GM13976 (cell line): ENCODE data around the gene BCL11B.

Source experiments
- DNase-seq: peaks from one replicate; pipeline ENCODE4 v3.0.0; 2012; ENCODE audit warnings: low spot score
- in situ Hi-C: fragments of 300-500 bp; cut with MboI; formaldehyde crosslinking; loops from one replicate; pipeline ENCODE4 v1.12.0; 2022; ENCODE audit warnings: low sequenced_read_pairs, mixed read lengths, inconsistent platforms; ENCODE audit not compliant: unreplicated experiment
- TF ChIP-seq, protein P1 (sequence below): IDR thresholded peaks from 2 replicates; pipeline ENCODE4 v1.5.1; 2012; ENCODE audit warnings: borderline replicate concordance, mild to moderate bottlenecking; ENCODE audit not compliant: insufficient read depth; ENCODE audit errors: extremely low read depth, missing control alignments, control extremely low read depth

The BCL11B gene

DNA sequence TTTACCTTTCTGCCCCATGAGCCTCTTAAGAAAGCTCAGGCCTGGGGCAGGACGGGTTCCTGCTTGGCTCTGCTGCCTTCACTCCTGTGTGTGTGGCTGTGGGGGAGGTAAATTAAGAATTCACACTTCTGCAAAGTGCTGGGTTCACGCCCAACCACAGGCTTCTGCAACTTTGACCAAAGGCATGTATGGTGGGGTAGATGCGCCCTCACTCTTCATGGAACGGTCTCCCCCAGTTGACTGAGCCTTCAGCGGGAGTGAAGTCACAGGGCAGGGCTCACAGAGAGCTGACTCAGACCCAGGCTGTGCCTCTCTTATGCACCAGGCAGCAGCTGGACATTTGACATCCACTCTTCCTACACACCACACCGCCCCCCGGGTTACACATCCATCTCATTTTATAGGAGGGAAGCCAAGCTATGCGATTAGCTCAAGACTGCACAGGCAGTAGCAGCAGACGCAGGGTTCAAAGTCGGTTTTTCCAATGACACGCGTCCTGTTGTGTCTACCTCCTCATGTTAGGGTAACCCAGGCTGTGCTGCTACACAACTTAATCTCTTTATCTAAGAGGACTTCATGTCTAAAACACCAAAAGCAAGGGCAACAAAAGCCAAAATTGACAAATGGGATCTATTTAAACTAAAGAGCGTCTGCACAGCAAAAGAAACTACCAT lies 15.4 kb upstream of the BCL11B start:
- TF ChIP-seq, protein P1, sequence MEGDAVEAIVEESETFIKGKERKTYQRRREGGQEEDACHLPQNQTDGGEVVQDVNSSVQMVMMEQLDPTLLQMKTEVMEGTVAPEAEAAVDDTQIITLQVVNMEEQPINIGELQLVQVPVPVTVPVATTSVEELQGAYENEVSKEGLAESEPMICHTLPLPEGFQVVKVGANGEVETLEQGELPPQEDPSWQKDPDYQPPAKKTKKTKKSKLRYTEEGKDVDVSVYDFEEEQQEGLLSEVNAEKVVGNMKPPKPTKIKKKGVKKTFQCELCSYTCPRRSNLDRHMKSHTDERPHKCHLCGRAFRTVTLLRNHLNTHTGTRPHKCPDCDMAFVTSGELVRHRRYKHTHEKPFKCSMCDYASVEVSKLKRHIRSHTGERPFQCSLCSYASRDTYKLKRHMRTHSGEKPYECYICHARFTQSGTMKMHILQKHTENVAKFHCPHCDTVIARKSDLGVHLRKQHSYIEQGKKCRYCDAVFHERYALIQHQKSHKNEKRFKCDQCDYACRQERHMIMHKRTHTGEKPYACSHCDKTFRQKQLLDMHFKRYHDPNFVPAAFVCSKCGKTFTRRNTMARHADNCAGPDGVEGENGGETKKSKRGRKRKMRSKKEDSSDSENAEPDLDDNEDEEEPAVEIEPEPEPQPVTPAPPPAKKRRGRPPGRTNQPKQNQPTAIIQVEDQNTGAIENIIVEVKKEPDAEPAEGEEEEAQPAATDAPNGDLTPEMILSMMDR, result no peak
- in situ Hi-C loops, result no loop called here
- peak; percentile 53 for DNase-seq

- TF ChIP-seq, protein P1, result no peak
- in situ Hi-C loops, result no loop called here
These were observed 14.8 kb upstream of the BCL11B start for GRCh38 chr14:99286761-99287160.

DNA sequence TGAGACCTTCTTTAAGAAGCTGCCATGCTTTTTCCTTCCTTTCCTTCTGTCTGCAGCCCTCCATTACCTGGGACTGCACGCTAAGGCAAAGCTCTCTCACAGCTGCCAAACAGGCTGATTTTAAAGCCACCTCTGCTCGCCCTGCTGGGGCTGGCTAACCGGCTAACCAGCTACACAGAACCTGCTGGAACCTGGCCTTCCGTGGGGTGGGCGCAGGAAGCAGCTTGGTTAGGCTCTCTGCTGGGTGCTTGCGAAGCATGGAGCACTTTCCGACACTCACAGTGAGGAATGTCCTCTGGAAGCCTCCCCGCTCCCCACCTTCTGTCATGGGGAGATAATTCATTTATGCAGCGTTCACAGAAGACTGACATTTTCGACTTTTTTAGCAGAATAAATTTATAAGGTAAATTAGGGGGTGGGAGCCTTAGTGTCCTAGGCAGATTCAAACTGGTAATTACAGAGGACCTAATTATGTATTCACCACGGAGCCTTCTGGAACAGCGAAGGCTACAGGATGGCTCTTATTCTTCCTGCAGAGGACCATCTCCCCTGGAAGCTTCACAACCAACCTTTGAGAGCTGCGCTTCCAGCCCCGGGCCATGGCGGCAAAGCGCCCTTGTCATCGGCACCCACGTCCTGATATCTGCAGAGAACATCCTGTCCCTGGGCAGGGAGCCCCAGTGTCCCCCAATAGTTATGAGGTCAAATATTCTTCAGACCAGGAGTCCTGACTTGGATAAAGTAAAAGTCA lies 12.4 kb upstream of the BCL11B start:
- in situ Hi-C loops, result no loop called here
- TF ChIP-seq, protein P1, result no peak
- peak; percentile 16 for DNase-seq

More at GRCh38 chr14:99286761-99287160, 14.8 kb upstream of the BCL11B start:
- peak; percentile 60 for DNase-seq

DNA sequence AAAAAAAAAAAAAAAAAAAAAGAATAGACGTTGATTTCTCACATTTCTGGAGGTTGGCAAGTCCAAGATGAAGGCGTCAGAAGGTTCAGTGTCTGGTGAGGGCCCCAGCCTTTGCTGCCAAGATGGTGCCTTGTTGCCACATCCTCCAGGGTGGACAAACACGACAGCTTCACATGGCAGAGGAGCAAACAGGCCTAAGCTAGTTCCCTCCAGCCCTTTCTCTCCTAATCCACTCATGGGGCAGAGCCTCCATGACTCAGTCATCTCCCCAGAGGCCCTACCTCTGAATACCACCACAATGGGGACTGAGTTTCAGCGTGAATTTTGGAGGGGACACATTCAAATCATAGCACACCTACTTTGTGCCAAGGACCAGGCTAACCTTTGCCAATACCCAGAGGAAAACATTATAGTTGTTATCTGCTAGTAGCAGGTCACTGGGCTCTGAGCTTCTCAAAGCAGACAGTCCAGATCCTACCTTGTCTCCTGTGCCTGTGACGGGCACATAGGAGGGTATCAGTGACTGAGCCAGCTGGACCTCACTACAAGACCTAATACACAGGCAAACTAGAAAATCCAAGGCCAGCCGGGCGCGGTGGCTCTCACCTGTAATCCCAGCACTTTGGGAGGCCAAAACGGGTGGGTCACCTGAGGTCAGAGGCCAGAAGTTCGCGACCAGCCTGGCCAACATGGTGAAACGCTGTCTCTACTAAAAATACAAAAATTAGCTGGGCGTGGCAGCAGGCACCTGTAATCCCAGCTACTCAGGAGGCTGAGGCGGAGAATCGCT lies 10.5 kb upstream of the BCL11B start:
- in situ Hi-C loops, result no loop called here
- DNase-seq, result no peak
- TF ChIP-seq, protein P1, result no peak

DNA sequence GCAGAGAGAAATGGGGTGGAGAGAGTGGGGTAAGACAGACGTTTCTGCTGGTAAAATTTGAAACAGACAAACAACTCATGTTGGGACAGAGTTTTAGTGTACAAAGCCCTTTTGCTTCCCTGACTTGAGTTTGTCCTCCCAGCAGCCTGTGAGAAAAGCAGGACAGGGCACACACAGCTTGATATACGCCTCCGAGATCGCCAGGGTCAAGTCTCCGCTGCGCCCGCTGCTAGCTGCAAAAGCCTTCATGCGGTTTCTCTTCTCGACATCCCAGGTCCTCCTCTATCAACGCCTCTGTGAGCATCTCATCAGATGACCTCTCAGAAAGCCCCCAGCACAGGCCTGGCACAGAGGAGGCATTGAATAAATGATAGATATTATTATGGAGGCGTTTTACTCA lies 9.4 kb upstream of the BCL11B start:
- no peak for DNase-seq
- TF ChIP-seq, protein P1, result no peak
- in situ Hi-C loops, result no loop called here

DNA sequence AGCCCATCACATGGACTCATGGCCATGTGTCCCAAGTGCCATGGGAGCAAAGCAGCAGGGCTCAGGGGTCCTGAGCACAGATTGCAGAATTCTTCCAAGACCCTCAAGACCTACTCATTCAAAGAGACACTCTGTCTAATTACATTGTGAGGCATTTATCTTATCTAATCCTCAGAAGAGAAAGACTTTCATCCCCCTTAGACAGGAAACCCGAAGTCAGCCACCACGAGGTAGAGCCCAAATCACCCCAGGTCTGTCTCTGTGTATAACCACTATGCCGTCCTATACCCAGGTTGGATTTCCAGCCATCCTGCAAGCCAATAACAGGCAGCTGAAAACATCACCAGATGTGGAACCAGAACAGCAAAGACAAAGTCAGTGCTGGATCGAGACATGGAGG lies 8.9 kb upstream of the BCL11B start:
- TF ChIP-seq, protein P1, result no peak
- in situ Hi-C loops, result no loop called here
- no peak for DNase-seq
